HG03196 (cell line): ENCODE data around the gene CENPA.
A peak's percentile ranks its signal among the peaks of the same experiment; 100 is the strongest.
"Not testable (repeated sequence)": the region's sequence is repeated elsewhere in the genome, so short reads cannot be mapped to it uniquely, and the experiment has no call there.

Experiments
- ATAC-seq: cut with Tn5 transposase; IDR thresholded peaks from one replicate; pipeline ENCODE4 v1.9.1; 2021; ENCODE audit not compliant: unreplicated experiment

CENPA gene

DNA sequence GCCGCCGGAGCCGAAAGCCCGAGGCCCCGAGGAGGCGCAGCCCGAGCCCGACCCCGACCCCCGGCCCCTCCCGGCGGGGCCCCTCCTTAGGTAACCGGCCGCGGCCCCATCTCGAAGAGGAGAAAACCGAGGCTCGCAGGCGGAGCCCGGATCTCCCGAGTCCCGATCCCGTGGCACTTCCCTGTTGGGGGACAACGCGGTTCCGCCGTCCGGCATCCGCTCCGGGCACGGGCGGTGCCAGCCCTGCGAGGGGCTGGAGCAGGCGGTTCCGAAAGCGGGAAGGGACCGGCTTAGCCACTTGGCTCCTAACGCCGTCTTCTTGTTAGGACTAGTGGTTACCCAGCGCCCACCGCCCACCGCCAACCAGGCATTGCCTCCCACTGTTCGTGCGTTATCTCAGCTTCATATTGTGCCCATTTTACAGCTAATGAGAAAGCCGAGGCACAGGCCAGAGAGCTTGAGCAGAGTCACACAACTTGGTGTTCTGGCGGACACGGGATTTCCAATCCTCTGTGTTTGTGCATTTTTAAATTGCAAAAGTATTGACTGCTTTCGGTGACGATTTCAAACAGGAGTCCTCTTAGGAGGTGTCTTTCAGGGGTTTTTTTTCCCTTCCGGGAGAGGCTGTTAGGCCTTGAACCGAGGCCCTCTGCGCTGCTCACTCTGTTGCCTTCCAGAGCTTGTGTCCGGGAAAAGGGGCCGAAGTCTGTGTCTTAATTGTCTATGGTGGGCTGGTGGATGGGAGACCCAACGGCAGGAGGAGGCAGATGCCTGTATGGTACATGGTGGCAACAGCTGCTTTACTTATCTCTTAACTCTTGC, 562 bp downstream of the CENPA start:
- peak; percentile 19 for ATAC-seq

DNA sequence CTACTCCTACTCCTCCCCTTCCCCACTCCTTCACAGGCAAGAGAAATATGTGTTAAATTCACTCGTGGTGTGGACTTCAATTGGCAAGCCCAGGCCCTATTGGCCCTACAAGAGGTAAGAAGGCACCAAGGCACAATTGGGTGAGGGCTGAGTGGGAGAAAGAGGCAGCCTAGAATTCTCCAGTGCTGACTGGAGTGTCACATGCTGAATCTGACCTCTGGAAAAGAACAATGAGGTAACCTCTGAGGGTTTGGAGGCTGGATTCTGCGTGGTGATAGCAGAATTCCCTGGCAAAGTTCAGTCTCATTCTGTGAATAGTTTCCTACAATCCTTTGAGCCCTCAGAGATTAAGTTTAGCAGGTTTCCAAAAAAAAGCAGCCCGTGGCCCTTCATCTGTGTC, 6.9 kb downstream of the CENPA start:
- no peak for ATAC-seq

GRCh38 chr2:26793518-26793917, 7.7 kb downstream of the CENPA start:
- ATAC-seq: no peak

- not testable (repeated sequence) for ATAC-seq
These were observed 9.3 kb downstream of the CENPA start for GRCh38 chr2:26795135-26795534.

DNA sequence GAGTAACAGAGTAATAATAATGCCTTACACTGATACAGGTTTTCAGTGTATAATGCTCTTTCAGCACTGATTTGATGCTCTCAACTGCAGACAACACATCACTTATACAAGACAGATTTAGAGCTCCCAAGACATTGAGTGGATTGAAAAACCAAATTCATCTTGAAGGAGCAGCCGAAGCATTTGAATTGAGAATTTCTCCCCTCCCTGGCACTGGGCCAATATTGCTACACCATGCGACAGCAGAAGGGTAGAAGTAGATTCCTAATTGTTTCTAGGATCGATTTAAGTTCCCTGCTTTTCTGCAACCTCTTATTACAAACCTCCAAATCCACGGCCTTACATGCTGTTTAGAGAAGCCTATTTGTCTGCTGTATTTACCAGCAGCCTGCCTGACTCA, 15.5 kb downstream of the CENPA start:
- no peak for ATAC-seq

DNA sequence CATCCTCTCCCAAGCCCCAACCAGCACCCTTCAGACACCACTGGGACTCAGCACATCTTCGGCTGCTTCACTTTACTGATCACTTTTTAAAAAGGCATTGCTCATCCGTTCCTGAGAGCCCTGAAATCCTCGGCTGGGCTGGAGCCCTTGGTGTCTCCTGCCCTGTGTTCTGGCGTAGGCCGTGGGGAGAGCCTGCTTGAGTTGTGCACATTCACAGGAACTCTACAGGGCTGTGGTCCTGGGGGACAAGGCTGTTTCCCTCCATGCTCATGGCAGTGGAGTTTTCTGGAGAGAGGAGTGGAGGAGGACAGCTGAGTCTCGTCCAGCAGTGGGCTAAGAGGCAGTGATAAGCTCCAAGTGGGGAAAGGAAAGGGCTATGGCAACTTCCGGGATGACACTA, 15.9 kb downstream of the CENPA start:
- no peak for ATAC-seq

GRCh38 chr2:26805241-26805676, 19.4 kb downstream of the CENPA start:
- no peak for ATAC-seq

DNA sequence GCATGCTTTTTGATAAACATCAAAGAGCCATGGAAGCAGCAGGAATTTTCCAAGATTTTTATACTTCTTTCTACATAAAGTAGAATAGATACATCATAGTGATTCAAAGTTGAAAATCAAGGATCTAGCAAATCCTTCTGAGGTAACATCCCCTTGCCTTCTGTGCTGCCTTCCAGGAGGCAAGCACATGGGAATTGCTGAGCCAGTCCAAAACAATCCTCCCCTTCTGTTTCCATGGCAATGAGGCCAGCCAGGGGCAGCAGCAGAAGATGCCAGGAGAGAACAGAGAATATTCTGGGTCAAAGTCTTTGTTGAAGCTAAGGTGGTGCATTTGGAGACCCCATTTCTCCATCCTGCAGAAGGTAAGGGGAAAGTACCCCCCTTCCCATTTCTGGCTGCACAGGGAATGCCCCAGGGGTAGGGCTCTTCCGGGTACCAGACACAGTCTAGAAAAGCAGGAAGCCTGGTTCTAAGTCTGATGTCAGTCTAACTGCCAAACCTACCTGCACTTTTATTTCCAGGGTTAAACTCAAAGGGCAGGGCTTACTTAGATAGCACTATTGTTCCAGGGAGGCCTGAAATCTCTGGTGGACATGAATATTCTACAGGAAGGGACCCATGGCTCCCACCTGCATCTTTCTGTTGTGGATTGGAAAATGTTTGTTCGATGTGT, 22.1 kb downstream of the CENPA start:
- ATAC-seq: no peak

DNA sequence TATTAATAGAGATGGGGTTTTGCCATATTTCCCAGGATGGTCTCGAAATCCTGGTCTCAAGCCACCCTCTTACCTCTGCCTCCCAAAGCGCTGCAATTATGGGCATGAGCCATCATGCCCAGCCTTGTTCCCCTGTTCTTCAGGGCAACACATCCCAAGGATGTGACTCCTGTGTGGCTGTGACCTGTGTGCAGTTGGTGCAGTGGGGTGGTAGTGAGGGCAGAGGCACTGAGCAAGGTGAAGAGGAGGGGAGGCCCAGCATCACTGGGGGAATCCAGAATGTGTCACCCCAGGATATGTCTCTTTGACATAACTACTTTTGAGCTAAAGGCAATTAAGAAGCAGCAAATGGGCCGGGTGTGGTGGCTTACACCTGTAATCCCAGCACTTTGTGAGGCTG, 23.4 kb downstream of the CENPA start:
- no peak for ATAC-seq

GRCh38 chr2:26809876-26810577, 24.2 kb downstream of the CENPA start:
- no peak for ATAC-seq

DNA sequence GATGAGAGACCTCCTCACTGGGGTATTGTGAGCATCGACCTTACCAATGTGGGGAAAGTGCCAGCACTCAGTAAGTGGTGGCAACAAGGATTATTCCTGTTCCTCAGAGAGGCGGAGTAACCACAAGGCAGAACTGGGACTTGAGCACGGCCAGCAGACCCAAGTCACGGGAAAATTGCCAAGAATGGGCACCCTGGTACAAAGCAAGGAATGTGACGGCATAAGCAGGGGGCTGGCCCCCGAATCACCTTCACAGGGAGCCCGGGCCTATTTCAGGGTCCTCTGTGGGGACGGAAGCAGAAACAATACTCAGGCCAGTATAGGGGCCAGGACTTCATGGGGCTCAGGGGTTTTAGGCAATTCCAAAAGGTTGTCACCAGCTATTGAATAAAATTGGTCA, 25.4 kb downstream of the CENPA start:
- no peak for ATAC-seq

- ATAC-seq: no peak
These were observed 26.2 kb downstream of the CENPA start for GRCh38 chr2:26811791-26812694.

DNA sequence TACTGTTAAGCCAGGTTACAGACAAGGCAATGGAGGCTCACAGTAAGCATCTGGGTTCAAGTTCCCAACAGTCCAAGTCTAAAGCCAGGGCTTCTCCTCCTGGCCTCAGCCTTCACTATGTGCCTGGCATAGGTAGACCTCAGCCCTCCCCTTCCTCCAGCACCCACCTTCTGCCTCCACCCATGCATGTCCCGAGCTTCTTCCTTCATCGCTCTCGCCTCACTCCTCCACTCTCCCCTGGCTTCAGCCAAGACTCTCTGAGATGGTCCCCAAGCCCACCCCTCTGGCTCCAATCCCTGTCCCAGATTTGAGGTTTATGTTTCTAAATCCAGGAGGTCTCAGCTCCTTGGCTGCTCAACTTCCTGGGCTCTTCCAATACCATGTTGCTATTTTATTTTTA, 26.9 kb downstream of the CENPA start:
- ATAC-seq: no peak

GRCh38 chr2:26814072-26814765, 28.4 kb downstream of the CENPA start:
- not testable (repeated sequence) for ATAC-seq

- ATAC-seq: no peak
These were observed 31.0 kb downstream of the CENPA start for GRCh38 chr2:26816893-26817292.

GRCh38 chr2:26818255-26818654, 32.4 kb downstream of the CENPA start:
- ATAC-seq: no peak

DNA sequence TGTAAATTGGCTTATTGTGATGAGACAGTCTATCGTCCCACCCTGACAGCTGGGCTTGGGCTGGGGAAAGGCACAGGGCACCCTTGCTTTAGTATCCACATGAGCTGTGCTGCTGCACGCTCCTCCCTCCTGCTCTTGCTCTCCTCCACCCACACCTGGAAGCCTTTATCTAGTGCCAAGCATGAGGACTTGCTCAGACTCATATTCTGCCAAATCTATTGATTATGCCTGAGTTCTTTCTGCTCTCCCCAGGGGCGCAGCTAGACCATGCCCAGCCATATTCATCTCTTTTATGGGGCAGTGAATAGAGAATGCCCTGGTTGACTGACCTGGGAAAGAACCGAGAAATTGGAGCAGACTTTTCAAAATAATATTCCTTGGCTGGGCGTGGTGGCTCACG, 33.1 kb downstream of the CENPA start:
- ATAC-seq: no peak

GRCh38 chr2:26820932-26821331, 35.1 kb downstream of the CENPA start:
- no peak for ATAC-seq

GRCh38 chr2:26822877-26823276, 37.0 kb downstream of the CENPA start:
- ATAC-seq: no peak
